ENCODE data around the gene IRF2.

GRCh38 chr4:184442314-184442635, 32.1 kb downstream of the IRF2 start:
- TF ChIP-seq EZH2 (IDR thresholded peaks at IDR 0.05): no peak
- no peak for TF ChIP-seq POLR2AphosphoS5 (IDR thresholded peaks at IDR 0.05; ENCODE audit: borderline replicate concordance, low read depth, low read length)

Data from SK-N-MC (cell line).